HEK293 (cell line): ENCODE data around the gene PPRC1.

Experiments
- CTCF ChIA-PET: fragments of 350-600 bp; formaldehyde crosslinking; extraction: SDS; loops from one replicate; lab custom pipeline; 2021; ENCODE audit warnings: antibody characterized with exemption; lab: Yijun Ruan, JAX
- POLR2A ChIA-PET: fragments of 300-600 bp; formaldehyde crosslinking; extraction: SDS; loops from one replicate; lab custom pipeline; 2020; ENCODE audit warnings: antibody characterized with exemption, inconsistent platforms; lab: Yijun Ruan, JAX
- H3K27ac ChIP-seq: fragments of 200-500 bp; sonication (Bioruptor generic); 2 replicates; pipeline ENCODE4 v1.5.1; 2014; ENCODE audit warnings: low read depth, low read length, control low read depth, inconsistent platforms; ENCODE audit errors: extremely low read depth
- H3K36me3 ChIP-seq, 2 experiments: fragments of 200-500 bp in 1 of 2; sonication (Bioruptor generic) in 1 of 2; 1 replicate in 1 of 2; 2 replicates in 1 of 2; pipeline ENCODE4 v1.5.1; 2014 to 2017; ENCODE audit warnings: inconsistent platforms in 2 of 2, low read length in 2 of 2; ENCODE audit not compliant: control insufficient read depth in 2 of 2, insufficient read depth in 1 of 2
- H3K4me1 ChIP-seq: fragments of 200-500 bp; sonication (Bioruptor generic); 2 replicates; pipeline ENCODE4 v1.5.1; 2014; ENCODE audit warnings: mild to moderate bottlenecking, low read length, inconsistent platforms; ENCODE audit not compliant: control insufficient read depth, insufficient read depth
- H3K4me3 ChIP-seq: 2 replicates; pipeline ENCODE4 v1.5.1; 2011; ENCODE audit warnings: low read depth, mild to moderate bottlenecking, control low read depth, low read length, moderate library complexity
- H3K9me3 ChIP-seq: fragments of 200-500 bp; sonication (Bioruptor generic); 2 replicates; pipeline ENCODE4 v1.5.1; 2014; ENCODE audit warnings: low read depth, low read length, inconsistent platforms; ENCODE audit not compliant: control insufficient read depth, insufficient read depth
- HIC1 ChIP-seq: fragments of 450-650 bp; formaldehyde crosslinking; IDR thresholded peaks from 2 replicates; pipeline ENCODE4 v1.5.1; 2016; ENCODE audit warnings: missing biosample characterization, missing genetic modification characterization
- HOXD13 ChIP-seq: sonication (generic); formaldehyde crosslinking; IDR thresholded peaks from 2 replicates; pipeline ENCODE4 v1.8.0; 2022; ENCODE audit warnings: missing genetic modification reagents, borderline replicate concordance
- MYNN ChIP-seq: fragments of 450-650 bp; formaldehyde crosslinking; IDR thresholded peaks from 2 replicates; pipeline ENCODE4 v1.5.1; 2016; ENCODE audit warnings: missing biosample characterization, missing genetic modification characterization, borderline replicate concordance
- PRDM1 ChIP-seq: fragments of 450-650 bp; formaldehyde crosslinking; IDR thresholded peaks from 2 replicates; pipeline ENCODE4; 2016; ENCODE audit warnings: missing biosample characterization, missing genetic modification characterization
- SCRT1 ChIP-seq: fragments of 450-650 bp; formaldehyde crosslinking; IDR thresholded peaks from 2 replicates; pipeline ENCODE4 v1.5.1; 2016; ENCODE audit warnings: missing biosample characterization, missing genetic modification characterization, borderline replicate concordance
- SCRT2 ChIP-seq: fragments of 450-650 bp; formaldehyde crosslinking; IDR thresholded peaks from 2 replicates; pipeline ENCODE4 v1.5.1; 2016; ENCODE audit warnings: missing biosample characterization, missing genetic modification characterization
- ZBTB44 ChIP-seq: fragments of 450-650 bp; IDR thresholded peaks from 2 replicates; pipeline ENCODE4 v1.5.1; 2018; ENCODE audit warnings: missing biosample characterization, mild to moderate bottlenecking, missing genetic modification characterization
- ZFP41 ChIP-seq: fragments of 450-650 bp; formaldehyde crosslinking; IDR thresholded peaks from 2 replicates; pipeline ENCODE4 v1.5.1; 2016; ENCODE audit warnings: missing biosample characterization, missing genetic modification characterization, borderline replicate concordance
- ZIC2 ChIP-seq: fragments of 450-650 bp; formaldehyde crosslinking; IDR thresholded peaks from 2 replicates; pipeline ENCODE4 v1.5.1; 2016; ENCODE audit warnings: missing biosample characterization, missing genetic modification characterization
- ZNF133 ChIP-seq: fragments of 450-650 bp; formaldehyde crosslinking; IDR thresholded peaks from 2 replicates; pipeline ENCODE4 v1.5.1; 2016; ENCODE audit warnings: missing biosample characterization, missing genetic modification characterization
- ZNF426 ChIP-seq: fragments of 450-650 bp; formaldehyde crosslinking; IDR thresholded peaks from 2 replicates; pipeline ENCODE4 v1.5.1; 2017; ENCODE audit warnings: missing biosample characterization, missing genetic modification characterization, mild to moderate bottlenecking, inconsistent platforms, moderate library complexity
- ZNF449 ChIP-seq: fragments of 450-650 bp; formaldehyde crosslinking; IDR thresholded peaks from 2 replicates; pipeline ENCODE4 v1.5.1; 2017; ENCODE audit warnings: missing biosample characterization, mild to moderate bottlenecking, missing genetic modification characterization, moderate library complexity
- ZNF580 ChIP-seq: fragments of 450-650 bp; formaldehyde crosslinking; IDR thresholded peaks from 2 replicates; pipeline ENCODE4 v1.5.1; 2016; ENCODE audit warnings: missing biosample characterization, missing genetic modification characterization
- ZNF768 ChIP-seq: fragments of 450-650 bp; formaldehyde crosslinking; IDR thresholded peaks from 2 replicates; pipeline ENCODE4 v1.5.1; 2018; ENCODE audit warnings: missing biosample characterization, mild to moderate bottlenecking, missing genetic modification characterization
- ZNF777 ChIP-seq: fragments of 450-650 bp; formaldehyde crosslinking; IDR thresholded peaks from 2 replicates; pipeline ENCODE4 v1.5.1; 2017; ENCODE audit warnings: missing biosample characterization, missing genetic modification characterization, borderline replicate concordance

The PPRC1 gene

GRCh38 chr10:102139281-102140110 is 6.7 kb downstream of the PPRC1 start:
- H3K9me3 ChIP-seq: no peaks in the 10 kb centered on the region

GRCh38 chr10:102140218-102140617 is 7.4 kb downstream of the PPRC1 start:
- ChIA-PET POLR2A (no interaction called here), CTCF (no interaction called here)
- Histone ChIP-seq H3K36me3 (peaks cover 21 to 77% of the 10 kb centered on the region in 2 experiments), H3K4me1 (peaks cover 16% of the 10 kb centered on the region), H3K9me3 (no peaks in the 10 kb centered on the region), H3K4me3 (no peak overlapping the region)
- TF ChIP-seq ZFP41 (tag by site-specific recombination) (no peak), MYNN (tag by site-specific recombination) (no peak), ZNF777 (no peak), SCRT1 (tag by site-specific recombination) (peak; percentile 66; the same call in 1 of the 2 replicates), SCRT2 (peak; percentile 81)
- TF ChIP-seq, all 188 proteins: peak for 2
- H3K27ac ChIP-seq: peak overlapping the region; percentile 44; the same call in 1 of the 2 replicates

More at GRCh38 chr10:102139281-102140110, 6.7 kb downstream of the PPRC1 start:
- H3K4me3 ChIP-seq: no peak overlapping the region
- no peak for TF ChIP-seq ZIC2
- TF ChIP-seq ZNF580 (tag by site-specific recombination): no peak
- TF ChIP-seq HIC1 (tag by site-specific recombination): no peak
- TF ChIP-seq ZBTB44 (tag by site-specific recombination): no peak
- no peak for TF ChIP-seq HOXD13 (CRISPR knock-in tag)
- TF ChIP-seq SCRT1 (tag by site-specific recombination): peak; percentile 83
- no peak for TF ChIP-seq ZNF426 (tag by site-specific recombination)
- TF ChIP-seq ZNF133 (tag by site-specific recombination): no peak
- no peak for TF ChIP-seq PRDM1 (tag by site-specific recombination)
- TF ChIP-seq ZNF768 (tag by site-specific recombination): no peak
- no peak for TF ChIP-seq ZNF449 (tag by site-specific recombination)
- TF ChIP-seq SCRT2: peak; percentile 91
- ChIA-PET CTCF (interaction anchor here (0.6 to 0.7 kb wide), 2 partner anchors 8 to 10 kb away, joined by 3 read pairs; no protein-coding TSS in a partner anchor), POLR2A (interaction anchor here (0.5 to 2.4 kb wide), 3 partner anchors 12 to 142 kb away, joined by 4 to 11 read pairs (median 6); partner anchors contain the start of gene NOLC1)
- H3K4me1 ChIP-seq: peaks cover 22% of the 10 kb centered on the region
- peaks cover 19 to 69% of the 10 kb centered on the region in 2 experiments for H3K36me3 ChIP-seq
- H3K27ac ChIP-seq: no peak overlapping the region
